Mesenchymal stem cell (in vitro differentiated cells and primary cell): ENCODE data around the gene CTRB1.

Experiments
- DNase-seq: peaks from one replicate; pipeline ENCODE4 v3.0.0-alpha.2; 2013
- H2AFZ ChIP-seq: one replicate; pipeline ENCODE4 v1.6.1; 2013; ENCODE audit warnings: low read depth, mild to moderate bottlenecking, control low read depth, inconsistent platforms, low read length, moderate library complexity
- H2AK5ac ChIP-seq: 2 replicates; pipeline ENCODE4 v1.6.1; 2013; ENCODE audit warnings: low read length, moderate library complexity, mild to moderate bottlenecking, inconsistent platforms; ENCODE audit not compliant: severe bottlenecking
- H2BK120ac ChIP-seq: one replicate; pipeline ENCODE4 v1.6.1; 2013; ENCODE audit warnings: low read depth, mild to moderate bottlenecking, inconsistent platforms, low read length, moderate library complexity
- H2BK12ac ChIP-seq, 2 experiments: one replicate each; pipeline ENCODE4 v1.6.1; 2013; ENCODE audit warnings: inconsistent platforms in 2 of 2, low read length in 2 of 2, mild to moderate bottlenecking in 2 of 2, moderate library complexity in 2 of 2, control low read depth in 1 of 2
- H2BK15ac ChIP-seq: one replicate; pipeline ENCODE4 v1.6.1; 2013; ENCODE audit warnings: mild to moderate bottlenecking, low read depth, inconsistent platforms; ENCODE audit not compliant: poor library complexity, severe bottlenecking
- H2BK5ac ChIP-seq: 2 replicates; pipeline ENCODE4 v1.6.1; 2013; ENCODE audit warnings: low read depth, mild to moderate bottlenecking, low read length, control low read depth, inconsistent platforms; ENCODE audit not compliant: poor library complexity, severe bottlenecking
- H3K14ac ChIP-seq, 2 experiments: one replicate each; pipeline ENCODE4 v1.6.1; 2013; ENCODE audit warnings: inconsistent platforms in 2 of 2, low read length in 2 of 2, control low read depth in 1 of 2, mild to moderate bottlenecking in 1 of 2, moderate library complexity in 1 of 2
- H3K18ac ChIP-seq, 2 experiments: one replicate each; pipeline ENCODE4 v1.6.1; 2013; ENCODE audit warnings: inconsistent platforms in 2 of 2, low read length in 2 of 2, control low read depth in 1 of 2, low read depth in 1 of 2, mild to moderate bottlenecking in 1 of 2
- H3K23ac ChIP-seq, 2 experiments: one replicate each; pipeline ENCODE4 v1.6.1; 2013; ENCODE audit warnings: inconsistent platforms in 2 of 2, low read length in 2 of 2, mild to moderate bottlenecking in 2 of 2, moderate library complexity in 2 of 2, control low read depth in 1 of 2
- H3K27ac ChIP-seq: 2 replicates; pipeline ENCODE4 v1.5.1; 2013; ENCODE audit warnings: mild to moderate bottlenecking, moderate library complexity, low read length, control low read depth, inconsistent platforms; ENCODE audit not compliant: poor library complexity, severe bottlenecking
- H3K27me3 ChIP-seq, 2 experiments: 2 replicates each; pipeline versions ENCODE4 v1.6.1 to v1.7.0; 2013; ENCODE audit warnings: low read length in 2 of 2, mild to moderate bottlenecking in 2 of 2, moderate library complexity in 2 of 2, control low read depth in 1 of 2, inconsistent platforms in 1 of 2; ENCODE audit not compliant: control insufficient read depth in 1 of 2, insufficient read depth in 1 of 2
- H3K36me3 ChIP-seq, 2 experiments: 2 replicates each; pipeline versions ENCODE4 v1.6.1 to v1.7.0; 2013; ENCODE audit warnings: low read length in 2 of 2, control low read depth in 1 of 2, inconsistent platforms in 1 of 2, low read depth in 1 of 2, mild to moderate bottlenecking in 1 of 2; ENCODE audit not compliant: insufficient read depth in 2 of 2, control insufficient read depth in 1 of 2
- H3K4ac ChIP-seq, 2 experiments: one replicate each; pipeline ENCODE4 v1.6.1; 2013; ENCODE audit warnings: inconsistent platforms in 2 of 2, low read length in 2 of 2, mild to moderate bottlenecking in 2 of 2, moderate library complexity in 2 of 2, control low read depth in 1 of 2, low read depth in 1 of 2
- H3K4me1 ChIP-seq: 2 replicates; pipeline ENCODE4 v1.6.1; 2013; ENCODE audit warnings: low read depth, low read length, control low read depth; ENCODE audit not compliant: control insufficient read depth, insufficient read depth
- H3K4me2 ChIP-seq: 2 replicates; pipeline ENCODE4 v1.6.1; 2013; ENCODE audit warnings: low read length, mild to moderate bottlenecking, inconsistent platforms; ENCODE audit not compliant: poor library complexity, severe bottlenecking
- H3K4me3 ChIP-seq, 2 experiments: 2 replicates each; pipeline versions ENCODE4 v1.5.1 to v1.7.0; 2013; ENCODE audit warnings: low read length in 2 of 2, mild to moderate bottlenecking in 2 of 2, control low read depth in 1 of 2, low read depth in 1 of 2; ENCODE audit not compliant: insufficient read depth in 1 of 2
- H3K79me1 ChIP-seq: replicated peaks from 2 replicates; pipeline ENCODE4 v1.6.1; 2013; ENCODE audit warnings: mild to moderate bottlenecking, control low read depth, low read length, inconsistent platforms; ENCODE audit not compliant: poor library complexity, severe bottlenecking
- H3K9ac ChIP-seq: 2 replicates; pipeline ENCODE4 v1.7.0; 2013; ENCODE audit warnings: mild to moderate bottlenecking, low read length, moderate library complexity
- H3K9me3 ChIP-seq: 2 replicates; pipeline ENCODE4 v1.7.0; 2013; ENCODE audit warnings: mild to moderate bottlenecking, low read length; ENCODE audit not compliant: control insufficient read depth
- H4K8ac ChIP-seq: one replicate; pipeline ENCODE4 v1.6.1; 2013; ENCODE audit warnings: inconsistent platforms, mild to moderate bottlenecking, low read length, moderate library complexity
- H4K91ac ChIP-seq: one replicate; pipeline ENCODE4 v1.6.1; 2013; ENCODE audit warnings: mild to moderate bottlenecking, low read length, inconsistent platforms
- WGBS: methylation state at CpG from one replicate; pipeline ENCODE4 v1.1.7; 2013; ENCODE audit warnings: mixed read lengths; 5-methylcytosine and 5-hydroxymethylcytosine counted together

Gene CTRB1

GRCh38 chr16:75176926-75177325 lies 41.9 kb upstream of the CTRB1 start:
- no peaks in the 10 kb centered on the region for H3K79me1 ChIP-seq
- H3K14ac ChIP-seq = no peak overlapping the region
- DNase-seq = no peak
- no peaks in the 10 kb centered on the region for H3K4me1 ChIP-seq
- no peak overlapping the region for H3K4ac ChIP-seq
- H3K27me3 ChIP-seq = no peaks in the 10 kb centered on the region
- H3K9me3 ChIP-seq = peaks cover 74% of the 10 kb centered on the region
- no peak overlapping the region for H2BK15ac ChIP-seq
- no peak overlapping the region for H3K4me3 ChIP-seq
- 95% methylated on average over 2 of the region's 2 CpGs for WGBS
- no peak overlapping the region for H4K91ac ChIP-seq
- no peak overlapping the region for H2AK5ac ChIP-seq
- H3K36me3 ChIP-seq = peaks cover 0 to 10% of the 10 kb centered on the region in 2 experiments
- no peak overlapping the region for H3K4me2 ChIP-seq
- H4K8ac ChIP-seq = no peak overlapping the region
- H3K23ac ChIP-seq = no peak overlapping the region
- H2BK12ac ChIP-seq = no peak overlapping the region
- H3K18ac ChIP-seq = no peak overlapping the region
- H2BK5ac ChIP-seq = no peak overlapping the region
- no peak overlapping the region for H2BK120ac ChIP-seq
- no peak overlapping the region for H3K27ac ChIP-seq
- H2AFZ ChIP-seq = no peak overlapping the region
- H3K9ac ChIP-seq = no peak overlapping the region

DNA sequence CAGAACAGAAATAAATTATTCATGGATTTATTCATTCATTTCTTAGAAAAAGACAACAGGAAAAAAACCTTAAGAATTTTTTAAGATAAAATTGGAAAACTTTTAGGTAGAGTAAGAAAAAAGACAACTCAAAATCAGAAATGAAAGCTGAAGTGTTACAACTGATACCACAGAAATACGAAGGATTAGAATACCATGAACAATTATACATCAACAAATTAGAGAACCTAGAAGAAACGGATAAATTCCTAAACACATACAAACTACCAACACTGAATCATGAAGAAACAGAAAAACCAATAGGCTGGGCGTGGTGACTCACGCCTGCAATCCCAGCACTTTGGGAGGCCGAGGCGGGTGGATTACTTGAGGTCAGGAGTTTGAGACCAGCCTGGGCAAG lies 39.6 kb upstream of the CTRB1 start:
- Histone ChIP-seq H3K14ac (no peak overlapping the region), H3K27ac (no peak overlapping the region), H2AFZ (no peak overlapping the region), H3K36me3 (peaks cover 0 to 5% of the 10 kb centered on the region in 2 experiments), H3K9me3 (peaks cover 59% of the 10 kb centered on the region), H2BK120ac (no peak overlapping the region), H3K27me3 (no peaks in the 10 kb centered on the region), H3K18ac (no peak overlapping the region), H3K4ac (no peak overlapping the region), H2BK15ac (no peak overlapping the region), H2BK12ac (no peak overlapping the region), H3K23ac (no peak overlapping the region), H3K9ac (no peak overlapping the region), H4K91ac (no peak overlapping the region), H3K4me1 (no peaks in the 10 kb centered on the region), H2AK5ac (no peak overlapping the region), H2BK5ac (no peak overlapping the region), H3K4me3 (no peak overlapping the region), H3K4me2 (no peak overlapping the region), H3K79me1 (no peaks in the 10 kb centered on the region), H4K8ac (no peak overlapping the region)
- DNase-seq = no peak
- WGBS = 82% methylated on average over 6 of the region's 6 CpGs

- no peak overlapping the region for H2BK15ac ChIP-seq
- H2AFZ ChIP-seq = no peak overlapping the region
- no peak overlapping the region for H3K9ac ChIP-seq
- H2BK5ac ChIP-seq = no peak overlapping the region
- 63% methylated on average over 3 of the region's 3 CpGs for whole genome bisulfite sequencing
- no peak overlapping the region for H4K8ac ChIP-seq
- H3K4ac ChIP-seq = no peak overlapping the region
- H3K27ac ChIP-seq = no peak overlapping the region
- no peaks in the 10 kb centered on the region for H3K4me1 ChIP-seq
- H3K36me3 ChIP-seq = no peaks in the 10 kb centered on the region
- no peaks in the 10 kb centered on the region for H3K27me3 ChIP-seq
- no peak overlapping the region for H3K14ac ChIP-seq
- H3K9me3 ChIP-seq = peaks cover 51% of the 10 kb centered on the region
- H3K4me2 ChIP-seq = no peak overlapping the region
- no peak overlapping the region for H2BK120ac ChIP-seq
- no peak overlapping the region for H3K4me3 ChIP-seq
- H2BK12ac ChIP-seq = no peak overlapping the region
- H2AK5ac ChIP-seq = no peak overlapping the region
- H3K79me1 ChIP-seq = no peaks in the 10 kb centered on the region
- H3K23ac ChIP-seq = no peak overlapping the region
- no peak overlapping the region for H4K91ac ChIP-seq
- DNase-seq = no peak
- H3K18ac ChIP-seq = no peak overlapping the region
These were observed 37.2 kb upstream of the CTRB1 start for GRCh38 chr16:75181630-75182029.

- Histone ChIP-seq H2BK120ac (no peak overlapping the region), H4K8ac (no peak overlapping the region), H3K9me3 (peaks cover 42% of the 10 kb centered on the region), H3K4me1 (no peaks in the 10 kb centered on the region), H3K4ac (no peak overlapping the region), H3K4me3 (no peak overlapping the region), H2BK15ac (no peak overlapping the region), H4K91ac (no peak overlapping the region), H3K18ac (no peak overlapping the region), H3K27ac (no peak overlapping the region), H3K27me3 (peaks cover 11 to 16% of the 10 kb centered on the region in 2 experiments), H2AK5ac (no peak overlapping the region), H2AFZ (no peak overlapping the region), H3K23ac (no peak overlapping the region), H3K9ac (no peak overlapping the region), H3K36me3 (no peaks in the 10 kb centered on the region), H3K4me2 (no peak overlapping the region), H2BK12ac (no peak overlapping the region), H3K14ac (no peak overlapping the region), H2BK5ac (no peak overlapping the region), H3K79me1 (no peaks in the 10 kb centered on the region)
- DNase-seq = no peak
- 87% methylated on average over 14 of the region's 14 CpGs for WGBS
These were observed 29.8 kb upstream of the CTRB1 start for GRCh38 chr16:75188832-75189477.
